HepG2 (cell line): Measurements from ENCODE around the gene SMIM31. TPM values are rescaled to one million over a fixed set of nuclear protein-coding genes. Genes with fewer than 3 reads are reported as not detected.

Experiments
- ATAC-seq: fragments of 200-7000 bp; cut with Tn5 transposase; 3 replicates; pipeline ENCODE4 v1.9.1; 2020; ENCODE audit warnings: mild to moderate bottlenecking, moderate library complexity
- BruUV-seq: library from RNA; stranded (reverse); fragments of 400-500 nt; replicated peaks from 2 replicates; lab custom pipeline; 2021; lab: Mats Ljungman, UMichigan
- CTCF ChIA-PET: fragments of 300-600 bp; formaldehyde crosslinking; extraction: SDS; loops from one replicate; lab custom pipeline; 2021; ENCODE audit warnings: low total read pairs, inconsistent platforms, low intra/inter-chr PET ratio; lab: Yijun Ruan, JAX
- POLR2A ChIA-PET: fragments of 350-600 bp; sonication (Branson Sonifier 250); formaldehyde crosslinking; loops from one replicate; lab custom pipeline; 2020; ENCODE audit warnings: antibody characterized with exemption, inconsistent platforms; lab: Yijun Ruan, JAX
- DNase-seq: peaks from one replicate; pipeline ENCODE4 v3.0.0-alpha.2; 2015; ENCODE audit warnings: low spot score
- FAIRE-seq: peaks from 3 replicates; lab custom pipeline; 2011; peaks lifted over from hg19 to GRCh38; lab: Jason Lieb, UNC
- H2AFZ ChIP-seq: one replicate; pipeline ENCODE4 v1.6.1; 2011; ENCODE audit warnings: low read length, inconsistent platforms
- H3K27ac ChIP-seq: fragments of 300-600 bp; 3 replicates; pipeline ENCODE4 v1.8.0; 2011; ENCODE audit warnings: mixed run types, mild to moderate bottlenecking, mixed read lengths, low read length, inconsistent platforms; ENCODE audit not compliant: insufficient read depth; ENCODE audit errors: extremely low read length
- H3K27me3 ChIP-seq, 2 experiments: fragments of 200-600 bp in 1 of 2; 2 replicates in 1 of 2; 3 replicates in 1 of 2; pipeline versions ENCODE4 v1.6.0 to v1.8.0; 2011; ENCODE audit warnings: low read length in 2 of 2, mild to moderate bottlenecking in 2 of 2, moderate library complexity in 2 of 2, inconsistent platforms in 1 of 2; ENCODE audit not compliant: insufficient read depth in 2 of 2, control insufficient read depth in 1 of 2
- H3K36me3 ChIP-seq, 2 experiments: fragments of 200-600 bp in 1 of 2; replicated peaks in 1 of 2; 2 replicates in 1 of 2; 3 replicates in 1 of 2; pipeline versions ENCODE4 v1.5.1 to v1.8.0; 2011; ENCODE audit warnings: low read length in 2 of 2, inconsistent platforms in 1 of 2; ENCODE audit not compliant: insufficient read depth in 2 of 2, control insufficient read depth in 1 of 2
- H3K4me1 ChIP-seq: 2 replicates; pipeline ENCODE4 v1.5.1; 2012; ENCODE audit warnings: low read length, inconsistent platforms; ENCODE audit not compliant: insufficient read depth
- H3K4me2 ChIP-seq: 2 replicates; pipeline ENCODE4 v1.6.0; 2011; ENCODE audit warnings: low read depth, low read length, inconsistent platforms
- H3K4me3 ChIP-seq, 3 experiments: fragments of 200-600 bp in 1 of 3; sonication (generic), shearing (Covaris generic) in 1 of 3; replicated peaks in 1 of 3; 2 replicates each; pipeline ENCODE4 v1.5.1; 2011 to 2016; ENCODE audit warnings: low read length in 3 of 3, inconsistent platforms in 2 of 3, low read depth in 2 of 3, mild to moderate bottlenecking in 2 of 3, control low read depth in 1 of 3, mixed read lengths in 1 of 3; ENCODE audit not compliant: insufficient read depth in 1 of 3
- H3K79me2 ChIP-seq: one replicate; pipeline ENCODE4 v1.6.1; 2011; ENCODE audit warnings: low read length, inconsistent platforms; ENCODE audit not compliant: insufficient read depth
- H3K9ac ChIP-seq: 2 replicates; pipeline ENCODE4 v1.6.0; 2011; ENCODE audit warnings: mild to moderate bottlenecking, low read depth, low read length, inconsistent platforms; ENCODE audit not compliant: insufficient read depth
- H3K9me3 ChIP-seq: 2 replicates; pipeline ENCODE4 v1.5.1; 2012; ENCODE audit warnings: mild to moderate bottlenecking, low read length
- H4K20me1 ChIP-seq: 2 replicates; pipeline ENCODE4 v1.6.0; 2011; ENCODE audit warnings: inconsistent platforms, mild to moderate bottlenecking, low read length, moderate library complexity; ENCODE audit not compliant: insufficient read depth
- ATM ChIP-seq: fragments of 450-650 bp; IDR thresholded peaks from 2 replicates; pipeline ENCODE4 v1.7.1; 2017; ENCODE audit warnings: mild to moderate bottlenecking, borderline replicate concordance
- CCAR2 ChIP-seq: fragments of 200-400 bp; formaldehyde crosslinking; optimal IDR thresholded peaks from 2 replicates; pipeline ENCODE3; 2018; ENCODE audit warnings: low read depth, mild to moderate bottlenecking, low read length, moderate library complexity
- DMAP1 ChIP-seq: IDR thresholded peaks from 2 replicates; pipeline ENCODE4 v1.6.1; 2016
- FOSL1 ChIP-seq: sonication (generic); formaldehyde crosslinking; IDR thresholded peaks from 2 replicates; pipeline ENCODE4 v1.9.0; 2021; ENCODE audit warnings: missing genetic modification reagents, borderline replicate concordance
- RBM22 ChIP-seq: fragments of 200-400 bp; formaldehyde crosslinking; optimal IDR thresholded peaks from 2 replicates; pipeline ENCODE3; 2017; ENCODE audit warnings: mild to moderate bottlenecking, low read length, moderate library complexity
- TEAD3 ChIP-seq: optimal IDR thresholded peaks from 2 replicates; pipeline ENCODE3; 2016; ENCODE audit warnings: borderline replicate concordance
- ZFY ChIP-seq: sonication (generic); formaldehyde crosslinking; IDR thresholded peaks from 2 replicates; pipeline ENCODE4 v1.4.0; 2020; ENCODE audit warnings: missing genetic modification reagents
- ZNF136 ChIP-seq: sonication (generic); formaldehyde crosslinking; IDR thresholded peaks from 2 replicates; pipeline ENCODE4 v1.8.1; 2022; ENCODE audit warnings: low read depth, mild to moderate bottlenecking, moderate library complexity, missing genetic modification reagents
- WGBS: methylation state at CpG from one replicate; pipeline ENCODE4 v1.1.6; 2017; ENCODE audit warnings: low lambda C conversion rate; 5-methylcytosine and 5-hydroxymethylcytosine counted together
- in situ Hi-C: cut with HindIII; loops from 2 replicates; pipeline ENCODE4 v1.10.0; 2017; ENCODE audit warnings: low pct_unique_long_range_greater_than_20kb; ENCODE audit not compliant: extremely low pct_ligation_motif_present
- intact Hi-C: fragments of 100-400 bp; cut with micrococcal nuclease; formaldehyde crosslinking; loops from one replicate; pipeline ENCODE4 v1.10.0; 2022; ENCODE audit not compliant: unreplicated experiment
- polyA plus RNA-seq, 8 experiments: library from polyadenylated mRNA; depleted of rRNA in 3 of 8; stranded (reverse) in 7 of 8; unstranded in 1 of 8; fragments of >200 nt; fragmentation: Illumina TruSeq in 4 of 8; extraction: Trizol in 4 of 8; gene quantifications; 2 replicates each; pipeline versions ENCODE4 v1.2.1 to v1.2.3, GENCODE V29; 2011 to 2016; ENCODE audit warnings: low read depth in 4 of 8, missing spikeins in 1 of 8, mixed read lengths in 1 of 8; ENCODE audit not compliant: insufficient read depth in 1 of 8
- total RNA-seq, 5 experiments: library from RNA; depleted of rRNA; stranded (reverse); fragments of >200 nt; fragmentation: Illumina TruSeq; extraction: Trizol; gene quantifications; 2 replicates each; pipeline ENCODE4 v1.2.3, GENCODE V29; 2016; ENCODE audit warnings: low read depth in 1 of 5
- TF ChIP-seq, protein P1 (sequence below): sonication (generic); formaldehyde crosslinking; IDR thresholded peaks from 2 replicates; pipeline ENCODE4 v1.4.0; 2020; ENCODE audit warnings: missing genetic modification reagents
- TF ChIP-seq, protein P2 (sequence below): sonication (generic); formaldehyde crosslinking; IDR thresholded peaks from 2 replicates; pipeline ENCODE4 v1.4.0; 2020; ENCODE audit warnings: mild to moderate bottlenecking, missing genetic modification reagents
- TF ChIP-seq, protein P3 (sequence below): IDR thresholded peaks from 2 replicates; pipeline ENCODE4 v1.6.1; 2016
- TF ChIP-seq, protein P4 (sequence below): sonication (generic); formaldehyde crosslinking; IDR thresholded peaks from 2 replicates; pipeline ENCODE4 v1.4.0; 2020; ENCODE audit warnings: mild to moderate bottlenecking, missing genetic modification reagents
- TF ChIP-seq, protein P5 (sequence below), 2 experiments: sonication (generic) in 1 of 2; formaldehyde crosslinking in 1 of 2; IDR thresholded peaks; 2 replicates each; pipeline versions ENCODE4 v1.4.0 to v1.6.1; 2016 to 2020; ENCODE audit warnings: borderline replicate concordance in 1 of 2, low read depth in 1 of 2, mild to moderate bottlenecking in 1 of 2, missing genetic modification reagents in 1 of 2

The SMIM31 gene
- total and polyA plus RNA-seq, 2 of the 13 experiments (the other 11 are each of a cell fraction or from before 2014, with no cell fraction given): not detected

DNA sequence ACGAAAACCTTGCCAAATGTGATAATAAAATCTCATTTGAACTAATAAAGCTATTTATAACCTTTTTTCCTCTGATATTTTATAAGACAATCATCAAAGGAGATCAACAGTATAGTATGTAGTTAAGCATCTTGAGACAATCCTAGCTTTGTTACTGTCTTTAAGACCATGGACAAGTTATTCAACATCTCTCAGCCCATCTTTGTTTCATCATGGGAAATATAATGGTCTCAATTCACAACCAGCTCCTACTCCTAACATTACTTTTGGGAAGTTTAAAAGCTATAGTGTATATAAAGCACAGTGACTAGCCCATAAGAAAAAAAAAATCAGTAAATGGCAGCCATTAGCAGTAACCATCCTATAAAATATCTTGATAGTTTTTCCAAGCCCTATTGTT is 65.4 kb downstream of the SMIM31 start:
- Histone ChIP-seq H3K4me1 (no peaks in the 10 kb centered on the region), H3K36me3 (no peaks in the 10 kb centered on the region), H3K4me2 (no peak overlapping the region), H3K4me3 (no peak overlapping the region), H2AFZ (no peak overlapping the region), H3K27ac (no peak overlapping the region), H3K27me3 (no peaks in the 10 kb centered on the region), H4K20me1 (no peaks in the 10 kb centered on the region), H3K9me3 (no peaks in the 10 kb centered on the region), H3K79me2 (no peaks in the 10 kb centered on the region), H3K9ac (no peak overlapping the region)
- WGBS: 0% methylated on average over 1 of the region's 1 CpG
- ChIA-PET CTCF (no interaction called here), POLR2A (no interaction called here)
- DNase-seq: no peak
- TF ChIP-seq TEAD3 (no peak), CCAR2 (no peak), FOSL1 (CRISPR knock-in tag) (no peak), ATM (no peak), ZFY (no peak), ZNF136 (CRISPR knock-in tag) (no peak), RBM22 (no peak), DMAP1 (CRISPR knock-in tag) (no peak)
- TF ChIP-seq, protein P1, sequence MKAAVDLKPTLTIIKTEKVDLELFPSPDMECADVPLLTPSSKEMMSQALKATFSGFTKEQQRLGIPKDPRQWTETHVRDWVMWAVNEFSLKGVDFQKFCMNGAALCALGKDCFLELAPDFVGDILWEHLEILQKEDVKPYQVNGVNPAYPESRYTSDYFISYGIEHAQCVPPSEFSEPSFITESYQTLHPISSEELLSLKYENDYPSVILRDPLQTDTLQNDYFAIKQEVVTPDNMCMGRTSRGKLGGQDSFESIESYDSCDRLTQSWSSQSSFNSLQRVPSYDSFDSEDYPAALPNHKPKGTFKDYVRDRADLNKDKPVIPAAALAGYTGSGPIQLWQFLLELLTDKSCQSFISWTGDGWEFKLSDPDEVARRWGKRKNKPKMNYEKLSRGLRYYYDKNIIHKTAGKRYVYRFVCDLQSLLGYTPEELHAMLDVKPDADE (CRISPR knock-in tag): no peak
- TF ChIP-seq, protein P2, sequence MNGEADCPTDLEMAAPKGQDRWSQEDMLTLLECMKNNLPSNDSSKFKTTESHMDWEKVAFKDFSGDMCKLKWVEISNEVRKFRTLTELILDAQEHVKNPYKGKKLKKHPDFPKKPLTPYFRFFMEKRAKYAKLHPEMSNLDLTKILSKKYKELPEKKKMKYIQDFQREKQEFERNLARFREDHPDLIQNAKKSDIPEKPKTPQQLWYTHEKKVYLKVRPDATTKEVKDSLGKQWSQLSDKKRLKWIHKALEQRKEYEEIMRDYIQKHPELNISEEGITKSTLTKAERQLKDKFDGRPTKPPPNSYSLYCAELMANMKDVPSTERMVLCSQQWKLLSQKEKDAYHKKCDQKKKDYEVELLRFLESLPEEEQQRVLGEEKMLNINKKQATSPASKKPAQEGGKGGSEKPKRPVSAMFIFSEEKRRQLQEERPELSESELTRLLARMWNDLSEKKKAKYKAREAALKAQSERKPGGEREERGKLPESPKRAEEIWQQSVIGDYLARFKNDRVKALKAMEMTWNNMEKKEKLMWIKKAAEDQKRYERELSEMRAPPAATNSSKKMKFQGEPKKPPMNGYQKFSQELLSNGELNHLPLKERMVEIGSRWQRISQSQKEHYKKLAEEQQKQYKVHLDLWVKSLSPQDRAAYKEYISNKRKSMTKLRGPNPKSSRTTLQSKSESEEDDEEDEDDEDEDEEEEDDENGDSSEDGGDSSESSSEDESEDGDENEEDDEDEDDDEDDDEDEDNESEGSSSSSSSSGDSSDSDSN (CRISPR knock-in tag): no peak
- TF ChIP-seq, protein P3, sequence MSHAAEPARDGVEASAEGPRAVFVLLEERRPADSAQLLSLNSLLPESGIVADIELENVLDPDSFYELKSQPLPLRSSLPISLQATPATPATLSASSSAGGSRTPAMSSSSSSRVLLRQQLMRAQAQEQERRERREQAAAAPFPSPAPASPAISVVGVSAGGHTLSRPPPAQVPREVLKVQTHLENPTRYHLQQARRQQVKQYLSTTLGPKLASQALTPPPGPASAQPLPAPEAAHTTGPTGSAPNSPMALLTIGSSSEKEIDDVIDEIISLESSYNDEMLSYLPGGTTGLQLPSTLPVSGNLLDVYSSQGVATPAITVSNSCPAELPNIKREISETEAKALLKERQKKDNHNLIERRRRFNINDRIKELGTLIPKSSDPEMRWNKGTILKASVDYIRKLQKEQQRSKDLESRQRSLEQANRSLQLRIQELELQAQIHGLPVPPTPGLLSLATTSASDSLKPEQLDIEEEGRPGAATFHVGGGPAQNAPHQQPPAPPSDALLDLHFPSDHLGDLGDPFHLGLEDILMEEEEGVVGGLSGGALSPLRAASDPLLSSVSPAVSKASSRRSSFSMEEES (CRISPR knock-in tag): no peak
- TF ChIP-seq, protein P4, sequence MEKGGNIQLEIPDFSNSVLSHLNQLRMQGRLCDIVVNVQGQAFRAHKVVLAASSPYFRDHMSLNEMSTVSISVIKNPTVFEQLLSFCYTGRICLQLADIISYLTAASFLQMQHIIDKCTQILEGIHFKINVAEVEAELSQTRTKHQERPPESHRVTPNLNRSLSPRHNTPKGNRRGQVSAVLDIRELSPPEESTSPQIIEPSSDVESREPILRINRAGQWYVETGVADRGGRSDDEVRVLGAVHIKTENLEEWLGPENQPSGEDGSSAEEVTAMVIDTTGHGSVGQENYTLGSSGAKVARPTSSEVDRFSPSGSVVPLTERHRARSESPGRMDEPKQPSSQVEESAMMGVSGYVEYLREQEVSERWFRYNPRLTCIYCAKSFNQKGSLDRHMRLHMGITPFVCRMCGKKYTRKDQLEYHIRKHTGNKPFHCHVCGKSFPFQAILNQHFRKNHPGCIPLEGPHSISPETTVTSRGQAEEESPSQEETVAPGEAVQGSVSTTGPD (CRISPR knock-in tag): no peak
- TF ChIP-seq, protein P5, sequence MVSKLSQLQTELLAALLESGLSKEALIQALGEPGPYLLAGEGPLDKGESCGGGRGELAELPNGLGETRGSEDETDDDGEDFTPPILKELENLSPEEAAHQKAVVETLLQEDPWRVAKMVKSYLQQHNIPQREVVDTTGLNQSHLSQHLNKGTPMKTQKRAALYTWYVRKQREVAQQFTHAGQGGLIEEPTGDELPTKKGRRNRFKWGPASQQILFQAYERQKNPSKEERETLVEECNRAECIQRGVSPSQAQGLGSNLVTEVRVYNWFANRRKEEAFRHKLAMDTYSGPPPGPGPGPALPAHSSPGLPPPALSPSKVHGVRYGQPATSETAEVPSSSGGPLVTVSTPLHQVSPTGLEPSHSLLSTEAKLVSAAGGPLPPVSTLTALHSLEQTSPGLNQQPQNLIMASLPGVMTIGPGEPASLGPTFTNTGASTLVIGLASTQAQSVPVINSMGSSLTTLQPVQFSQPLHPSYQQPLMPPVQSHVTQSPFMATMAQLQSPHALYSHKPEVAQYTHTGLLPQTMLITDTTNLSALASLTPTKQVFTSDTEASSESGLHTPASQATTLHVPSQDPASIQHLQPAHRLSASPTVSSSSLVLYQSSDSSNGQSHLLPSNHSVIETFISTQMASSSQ (IDR thresholded peaks at IDR 0.05; ENCODE audit: low read depth): no peak
- TF ChIP-seq, protein P5 (CRISPR knock-in tag; IDR thresholded peaks at IDR 0.05; ENCODE audit: borderline replicate concordance): no peak
- in situ Hi-C loops (no loop called here), intact Hi-C loops (no loop called here)
- no TSS peak for BruUV-seq
- FAIRE-seq: no peak
- no peak for ATAC-seq
